Peyer's patch (tissue), 4 donors: ENCODE data around the gene SLC39A10. TPM values are rescaled to one million over a fixed set of nuclear protein-coding genes. Genes with fewer than 3 reads are reported as not detected.

Experiments
- DNase-seq, 3 donors: peaks; one replicate each; pipeline ENCODE4 v3.0.0-alpha.2; 2017 to 2019
- H3K27ac ChIP-seq, 4 donors: fragments of 200-600 bp; sonication (generic); one replicate each; pipeline ENCODE4 v1.5.1; 2016 to 2019
- H3K27me3 ChIP-seq, 2 donors: fragments of 200-600 bp; sonication (generic); one replicate each; pipeline ENCODE4 v1.5.1; 2019
- H3K36me3 ChIP-seq, 3 donors: fragments of 200-600 bp; sonication (generic); one replicate each; pipeline ENCODE4 v1.5.1; 2016 to 2019
- H3K4me1 ChIP-seq, 4 donors: fragments of 200-600 bp; sonication (generic); one replicate each; pipeline ENCODE4 v1.5.1; 2016 to 2019
- H3K4me3 ChIP-seq, 4 donors: fragments of 200-600 bp; sonication (generic); 1 replicate in 3 of 4; 2 replicates in 1 of 4; pipeline ENCODE4 v1.5.1; 2016 to 2019; ENCODE audit warnings: mild to moderate bottlenecking in 1 of 4
- H3K9me3 ChIP-seq, 4 donors: fragments of 200-600 bp; sonication (generic); one replicate each; pipeline ENCODE4 v1.5.1; 2016 to 2019; ENCODE audit warnings: mild to moderate bottlenecking in 1 of 4
- CTCF ChIP-seq, 6 experiments: fragments of 450-650 bp in 4 of 6; fragments of 200-600 bp in 2 of 6; sonication (generic) in 1 of 6; IDR thresholded peaks; one replicate each; pipeline ENCODE4 v1.5.1; 2017 to 2019; ENCODE audit warnings: antibody characterized with exemption in 6 of 6, mild to moderate bottlenecking in 3 of 6, moderate library complexity in 1 of 6
- POLR2A ChIP-seq, 2 donors: fragments of 450-650 bp; IDR thresholded peaks; one replicate each; pipeline ENCODE4 v1.5.1; 2017; ENCODE audit warnings: antibody characterized with exemption in 2 of 2, mild to moderate bottlenecking in 2 of 2, moderate library complexity in 2 of 2
- total RNA-seq, 4 donors: library from RNA; depleted of rRNA; stranded (reverse); fragments of >200 nt; gene quantifications; one replicate each; pipeline ENCODE4 v1.1.0, GENCODE V29; 2016

Gene SLC39A10
- total RNA-seq, 4 donors from 2014 or later = 6.0 to 30.5 (median 10.3) TPM

GRCh38 chr2:195721042-195721441 is 64.0 kb downstream of the SLC39A10 start:
- TF ChIP-seq POLR2A (IDR thresholded peaks at IDR 0.05) (no peak), CTCF (IDR thresholded peaks at IDR 0.05) (no peak)
- Histone ChIP-seq H3K27ac (no peak overlapping the region), H3K9me3 (no peaks in the 10 kb centered on the region), H3K4me1 (no peaks in the 10 kb centered on the region), H3K27me3 (no peaks in the 10 kb centered on the region), H3K4me3 (no peak overlapping the region), H3K36me3 (peaks cover 0 to 4% (median 0%) of the 10 kb centered on the region in 3 donors)
- no peak for DNase-seq

- no peaks in the 10 kb centered on the region for H3K9me3 ChIP-seq
- no peaks in the 10 kb centered on the region for H3K36me3 ChIP-seq
- H3K27me3 ChIP-seq = no peaks in the 10 kb centered on the region
- TF ChIP-seq POLR2A (IDR thresholded peaks at IDR 0.05) = no peak
- TF ChIP-seq CTCF (IDR thresholded peaks at IDR 0.05) = no peak
- no peak for DNase-seq
- H3K4me1 ChIP-seq = no peaks in the 10 kb centered on the region
- no peak overlapping the region for H3K27ac ChIP-seq
- H3K4me3 ChIP-seq = no peak overlapping the region
Observed at GRCh38 chr2:195722075-195722474, 65.0 kb downstream of the SLC39A10 start.

- H3K4me3 ChIP-seq = no peak overlapping the region
- TF ChIP-seq CTCF (IDR thresholded peaks at IDR 0.05) (no peak), POLR2A (IDR thresholded peaks at IDR 0.05) (no peak)
- no peaks in the 10 kb centered on the region for H3K4me1 ChIP-seq
- no peaks in the 10 kb centered on the region for H3K36me3 ChIP-seq
- H3K9me3 ChIP-seq = no peaks in the 10 kb centered on the region
- no peak overlapping the region for H3K27ac ChIP-seq
- no peaks in the 10 kb centered on the region for H3K27me3 ChIP-seq
- DNase-seq = no peak
Observed at GRCh38 chr2:195727106-195727505, 70.1 kb downstream of the SLC39A10 start.

GRCh38 chr2:195730912-195731311 is 73.9 kb downstream of the SLC39A10 start:
- TF ChIP-seq CTCF (IDR thresholded peaks at IDR 0.05) = no peak
- TF ChIP-seq POLR2A (IDR thresholded peaks at IDR 0.05) = no peak
- H3K9me3 ChIP-seq = no peaks in the 10 kb centered on the region
- H3K4me1 ChIP-seq = no peaks in the 10 kb centered on the region
- DNase-seq = no peak
- peaks cover 0 to 5% (median 0%) of the 10 kb centered on the region in 3 donors for H3K36me3 ChIP-seq
- H3K27me3 ChIP-seq = no peaks in the 10 kb centered on the region
- H3K4me3 ChIP-seq = no peak overlapping the region
- H3K27ac ChIP-seq = no peak overlapping the region

GRCh38 chr2:195732574-195732973 is 75.5 kb downstream of the SLC39A10 start:
- H3K36me3 ChIP-seq = peaks cover 0 to 5% (median 0%) of the 10 kb centered on the region in 3 donors
- DNase-seq = no peak
- H3K27ac ChIP-seq = no peak overlapping the region
- TF ChIP-seq CTCF (IDR thresholded peaks at IDR 0.05) (no peak), POLR2A (IDR thresholded peaks at IDR 0.05) (no peak)
- no peaks in the 10 kb centered on the region for H3K27me3 ChIP-seq
- H3K4me3 ChIP-seq = no peak overlapping the region
- no peaks in the 10 kb centered on the region for H3K4me1 ChIP-seq
- no peaks in the 10 kb centered on the region for H3K9me3 ChIP-seq

GRCh38 chr2:195733831-195734230 is 76.8 kb downstream of the SLC39A10 start:
- H3K4me3 ChIP-seq = no peak overlapping the region
- H3K9me3 ChIP-seq = no peaks in the 10 kb centered on the region
- no peak for DNase-seq
- H3K36me3 ChIP-seq = peaks cover 0 to 5% (median 0%) of the 10 kb centered on the region in 3 donors
- TF ChIP-seq POLR2A (IDR thresholded peaks at IDR 0.05) (no peak), CTCF (IDR thresholded peaks at IDR 0.05) (no peak)
- no peaks in the 10 kb centered on the region for H3K4me1 ChIP-seq
- H3K27ac ChIP-seq = no peak overlapping the region
- no peaks in the 10 kb centered on the region for H3K27me3 ChIP-seq
